K562 (cell line): Measurements from ENCODE around the gene EDARADD. TPM values are rescaled to one million over a fixed set of nuclear protein-coding genes. Genes with fewer than 3 reads are reported as not detected.

Experiments used
- BRCA1 ChIP-seq, 2 experiments: fragments of 450-650 bp in 1 of 2; sonication (generic) in 1 of 2; formaldehyde crosslinking in 1 of 2; IDR thresholded peaks; 2 replicates each; pipeline versions ENCODE4 v1.5.0 to v1.6.1; 2017 to 2020; ENCODE audit warnings: mild to moderate bottlenecking in 1 of 2, missing genetic modification reagents in 1 of 2
- BRD4 ChIP-seq: fragments of 200-600 bp; sonication (generic); IDR thresholded peaks from 2 replicates; pipeline ENCODE4 v1.6.1; 2017; ENCODE audit warnings: inconsistent platforms
- CHD2 ChIP-seq: IDR thresholded peaks from 2 replicates; pipeline ENCODE4 v1.6.1; 2011; ENCODE audit warnings: low read depth, low read length
- E2F6 ChIP-seq, 2 experiments: IDR thresholded peaks; 2 replicates each; pipeline ENCODE4 v1.6.1; 2011; ENCODE audit warnings: borderline replicate concordance in 1 of 2, control low read depth in 1 of 2, low read depth in 1 of 2, low read length in 1 of 2, mild to moderate bottlenecking in 1 of 2, mixed read lengths in 1 of 2, moderate library complexity in 1 of 2; ENCODE audit not compliant: insufficient read depth in 1 of 2, insufficient read length in 1 of 2, poor library complexity in 1 of 2, severe bottlenecking in 1 of 2; ENCODE audit errors: extremely low read depth in 1 of 2
- KDM5B ChIP-seq: fragments of 200-600 bp; sonication (generic); IDR thresholded peaks from 2 replicates; pipeline ENCODE4 v1.6.1; 2012; ENCODE audit warnings: low read depth, mild to moderate bottlenecking, moderate library complexity, low read length, control low read depth, inconsistent platforms; ENCODE audit not compliant: insufficient replicate concordance
- NFIX ChIP-seq: fragments of 250-450 bp; sonication (Bioruptor Pico); IDR thresholded peaks from 2 replicates; pipeline ENCODE4 v1.4.0; 2020; ENCODE audit warnings: low read depth, mild to moderate bottlenecking, moderate library complexity
- NONO ChIP-seq, 2 experiments: fragments of 200-400 bp in 1 of 2; fragments of 450-650 bp in 1 of 2; formaldehyde crosslinking in 1 of 2; IDR thresholded peaks; 2 replicates each; pipeline ENCODE4 v1.6.1; 2017; ENCODE audit warnings: low read depth in 2 of 2, mild to moderate bottlenecking in 2 of 2, moderate library complexity in 2 of 2, low read length in 1 of 2
- PHB ChIP-seq: fragments of 250-450 bp; sonication (Bioruptor Pico); IDR thresholded peaks from 2 replicates; pipeline ENCODE4 v1.5.0; 2021
- PRDM10 ChIP-seq: fragments of 450-650 bp; IDR thresholded peaks from 2 replicates; pipeline ENCODE4 v1.6.1; 2018; ENCODE audit not compliant: partially characterized antibody
- RCOR1 ChIP-seq, 2 experiments: IDR thresholded peaks; 2 replicates each; pipeline ENCODE4 v1.6.1; 2012; ENCODE audit warnings: low read depth in 2 of 2, low read length in 2 of 2, borderline replicate concordance in 1 of 2, improper control_type of control experiment in 1 of 2
- SP1 ChIP-seq: sonication (generic); formaldehyde crosslinking; IDR thresholded peaks from 2 replicates; pipeline ENCODE4 v1.8.1; 2022; ENCODE audit warnings: mild to moderate bottlenecking, missing genetic modification reagents
- SRSF3 ChIP-seq: fragments of 200-400 bp; formaldehyde crosslinking; IDR thresholded peaks from 2 replicates; pipeline ENCODE4 v1.6.1; 2016; ENCODE audit warnings: mild to moderate bottlenecking, low read length, moderate library complexity; ENCODE audit not compliant: insufficient read depth
- THAP7 ChIP-seq: fragments of 250-450 bp; sonication (Bioruptor Pico); IDR thresholded peaks from 2 replicates; pipeline ENCODE4 v1.5.0; 2021
- UBTF ChIP-seq, 2 experiments: IDR thresholded peaks; 2 replicates each; pipeline ENCODE4 v1.6.1; 2012; ENCODE audit warnings: improper control_type of control experiment in 2 of 2, low read depth in 2 of 2, low read length in 2 of 2, borderline replicate concordance in 1 of 2
- ZBTB9 ChIP-seq: fragments of 450-650 bp; formaldehyde crosslinking; IDR thresholded peaks from 2 replicates; pipeline ENCODE4 v1.4.0; 2020; ENCODE audit warnings: mild to moderate bottlenecking, moderate library complexity
- ZNF586 ChIP-seq: fragments of 450-650 bp; formaldehyde crosslinking; conservative IDR thresholded peaks from 2 replicates; pipeline ENCODE4 v1.4.0; 2020; ENCODE audit warnings: mild to moderate bottlenecking, moderate library complexity
- polyA plus RNA-seq, 8 experiments: library from polyadenylated mRNA; depleted of rRNA in 4 of 8; stranded (reverse) in 5 of 8; unstranded in 3 of 8; fragments of >200 nt; fragmentation: Nextera tagmentation in 2 of 8; fragmentation: Illumina TruSeq in 1 of 8; extraction: Ambion mirVana in 2 of 8; extraction: Trizol in 1 of 8; gene quantifications; 2 replicates each; pipeline versions ENCODE4 v1.2.1 to v1.2.3, GENCODE V29; 2011 to 2014; ENCODE audit warnings: inconsistent platforms in 1 of 8, missing spikeins in 1 of 8
- total RNA-seq, 7 experiments: library from RNA; depleted of rRNA in 6 of 7; stranded (reverse); fragments of >200 nt in 6 of 7; fragmentation: Illumina TruSeq in 2 of 7; extraction: Trizol in 2 of 7; gene quantifications; 2 replicates each; pipeline versions ENCODE4 v1.2.1 to v1.2.3, GENCODE V29; 2011 to 2021; ENCODE audit warnings: low replicate concordance in 1 of 7

Gene EDARADD
- total and polyA plus RNA-seq, 9 of the 15 experiments (the other 6 are each of a cell fraction or from before 2014, with no cell fraction given), result 0.46 to 32.4 (median 20.6) TPM

GRCh38 chr1:236395230-236395946, 1.3 kb downstream of the EDARADD start (continued):
- peak in 1 of 2 experiments; percentile 78; a peak in 1 of 4 replicates for TF ChIP-seq NONO (IDR thresholded peaks at IDR 0.05; ENCODE audit: low read depth in 2 of 2, low read length in 1 of 2)
- peak; percentile 29 for TF ChIP-seq KDM5B
- peak; percentile 82 for TF ChIP-seq PRDM10
- TF ChIP-seq NFIX (CRISPR knock-in tag), result no peak
- TF ChIP-seq BRCA1 (IDR thresholded peaks at IDR 0.05), result no peak
- no peak for TF ChIP-seq BRCA1 (CRISPR knock-in tag; IDR thresholded peaks at IDR 0.05)
- TF ChIP-seq PHB (CRISPR knock-in tag), result 0 out of 2 replicates have a peak, but pooled peaks have one; percentile 71
- TF ChIP-seq SP1 (CRISPR knock-in tag), result no peak
- TF ChIP-seq UBTF (IDR thresholded peaks at IDR 0.05; ENCODE audit: borderline replicate concordance in 1 of 2, low read depth in 2 of 2, low read length in 2 of 2), result peak; percentile 77 to 84; a peak in 3 of 4 replicates
- TF ChIP-seq SRSF3, result peak; percentile 86; the same call in 1 of the 2 replicates
- TF ChIP-seq ZBTB9 (CRISPR knock-in tag), result peak; percentile 14; the same call in 1 of the 2 replicates
- 0 out of 2 replicates have a peak, but pooled peaks have one; percentile 4 for TF ChIP-seq BRD4
- peak; percentile 24 to 25 for TF ChIP-seq E2F6 (IDR thresholded peaks at IDR 0.05; ENCODE audit: borderline replicate concordance in 1 of 2, extremely low read depth in 1 of 2, insufficient read depth in 1 of 2, insufficient read length in 1 of 2, low read depth in 1 of 2, low read length in 1 of 2, poor library complexity in 1 of 2, severe bottlenecking in 1 of 2)
- no peak for TF ChIP-seq CHD2
- 0 out of 2 replicates have a peak, but pooled peaks have one; percentile 9 for TF ChIP-seq THAP7 (CRISPR knock-in tag)
- no peak for TF ChIP-seq ZNF586 (CRISPR knock-in tag)
- peak in 1 of 2 experiments; percentile 54; a peak in 1 of 4 replicates for TF ChIP-seq RCOR1 (IDR thresholded peaks at IDR 0.05; ENCODE audit: borderline replicate concordance in 1 of 2, low read depth in 2 of 2, low read length in 2 of 2)
